ENCODE results near the gene ARRDC5.
A peak's percentile ranks its signal among the peaks of the same experiment; 100 is the strongest.
"Not testable (repeated sequence)": the region's sequence is repeated elsewhere in the genome, so short reads cannot be mapped to it uniquely, and the experiment has no call there.

ARRDC5 gene

DNA sequence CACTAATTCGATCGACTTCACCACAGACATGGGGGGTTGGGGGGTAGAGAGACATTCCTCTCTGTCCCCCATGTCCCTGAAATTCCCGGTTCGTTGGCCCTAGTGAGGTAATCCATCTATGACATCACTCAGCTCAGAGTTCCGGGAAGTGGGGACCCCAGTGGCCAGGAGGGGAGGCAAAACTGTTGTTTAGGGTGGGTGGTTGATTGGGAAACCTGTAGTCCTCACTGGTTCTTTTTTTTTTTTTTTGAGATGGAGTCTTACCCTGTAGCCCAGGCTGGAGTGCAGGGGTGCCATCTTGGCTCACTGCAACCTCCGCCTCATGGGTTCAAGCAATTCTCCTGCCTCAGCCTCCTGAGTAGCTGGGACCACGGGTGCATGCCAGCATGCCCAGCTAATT is at the start of gene ARRDC5:
ARRDC5 (minus strand) TSS at position 101 of the 400 bp plus-strand sequence; CDS start at position 30, 71 bp downstream.
- DNase-seq = no peak

DNA sequence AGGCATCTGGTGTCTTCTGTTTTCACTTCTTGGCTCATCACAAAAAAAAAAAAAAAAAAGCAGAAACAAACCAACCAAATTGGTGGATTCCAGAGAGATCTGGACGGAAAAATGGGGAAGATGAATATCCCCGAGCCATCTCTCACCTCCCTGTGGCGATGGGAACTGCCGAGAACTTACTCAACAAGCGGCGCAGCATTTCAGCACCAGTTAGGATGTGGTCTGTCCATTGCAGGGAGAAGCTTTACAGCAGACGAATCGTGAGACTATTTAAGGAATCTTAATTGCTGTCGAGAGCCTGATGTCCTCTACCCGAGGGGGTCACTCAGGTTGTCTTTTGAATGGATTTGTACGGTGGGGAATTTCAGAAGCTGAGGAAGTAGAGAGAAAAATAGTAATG is 49.0 kb upstream of the ARRDC5 start:
- no peak for DNase-seq

DNA sequence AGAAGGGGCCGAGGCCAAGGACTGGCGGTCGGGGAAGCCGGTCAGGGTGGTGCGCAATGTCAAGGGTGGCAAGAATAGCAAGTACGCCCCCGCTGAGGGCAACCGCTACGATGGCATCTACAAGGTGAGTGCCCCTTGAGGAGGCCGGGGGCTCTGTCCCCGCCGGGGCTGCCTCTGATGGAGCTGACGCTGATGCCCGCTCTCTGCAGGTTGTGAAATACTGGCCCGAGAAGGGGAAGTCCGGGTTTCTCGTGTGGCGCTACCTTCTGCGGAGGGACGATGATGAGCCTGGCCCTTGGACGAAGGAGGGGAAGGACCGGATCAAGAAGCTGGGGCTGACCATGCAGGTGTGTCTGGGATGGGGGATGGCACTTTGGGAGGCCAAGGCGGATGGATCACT is 48.0 kb upstream of the ARRDC5 start:
- not testable (repeated sequence) for DNase-seq

DNA sequence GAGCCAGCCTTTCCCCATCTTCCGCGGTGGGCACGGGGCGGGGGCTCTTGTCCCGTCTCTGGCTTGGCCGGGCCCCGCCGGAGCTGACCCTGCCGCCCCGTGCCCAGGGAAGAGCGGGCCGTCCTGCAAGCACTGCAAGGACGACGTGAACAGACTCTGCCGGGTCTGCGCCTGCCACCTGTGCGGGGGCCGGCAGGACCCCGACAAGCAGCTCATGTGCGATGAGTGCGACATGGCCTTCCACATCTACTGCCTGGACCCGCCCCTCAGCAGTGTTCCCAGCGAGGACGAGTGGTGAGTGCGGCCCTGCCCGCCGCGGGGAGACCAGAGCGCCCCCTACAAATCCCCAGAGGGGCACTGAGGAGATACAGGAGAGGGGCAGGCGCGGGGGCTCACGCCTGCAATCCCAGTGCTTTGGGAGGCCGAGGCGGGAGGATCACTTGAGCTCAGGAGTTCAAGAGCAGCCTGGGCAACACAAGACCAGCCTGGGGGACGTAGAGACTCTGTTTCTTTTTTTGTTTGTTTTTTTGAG is 39.0 kb upstream of the ARRDC5 start:
- not testable (repeated sequence) for DNase-seq

DNA sequence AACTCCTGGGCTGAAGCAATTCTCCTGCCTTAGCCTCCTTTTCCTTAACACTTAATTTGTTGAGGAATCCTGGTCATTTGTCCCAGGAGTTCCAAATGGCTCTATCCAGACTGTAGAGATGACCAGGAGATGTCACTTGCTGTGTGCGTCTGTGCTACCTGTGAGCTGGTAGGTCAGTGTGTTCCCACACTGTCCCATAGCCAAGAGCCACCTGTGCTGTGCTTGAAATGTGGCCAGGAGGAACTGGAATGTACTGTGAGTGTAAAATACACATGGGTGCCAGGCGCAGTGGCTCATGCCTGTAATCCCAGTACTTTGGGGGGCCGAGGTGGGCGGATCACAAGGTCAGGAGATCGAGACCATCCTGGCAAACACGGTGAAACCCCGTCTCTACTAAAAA is 36.8 kb upstream of the ARRDC5 start:
- no peak for DNase-seq

DNA sequence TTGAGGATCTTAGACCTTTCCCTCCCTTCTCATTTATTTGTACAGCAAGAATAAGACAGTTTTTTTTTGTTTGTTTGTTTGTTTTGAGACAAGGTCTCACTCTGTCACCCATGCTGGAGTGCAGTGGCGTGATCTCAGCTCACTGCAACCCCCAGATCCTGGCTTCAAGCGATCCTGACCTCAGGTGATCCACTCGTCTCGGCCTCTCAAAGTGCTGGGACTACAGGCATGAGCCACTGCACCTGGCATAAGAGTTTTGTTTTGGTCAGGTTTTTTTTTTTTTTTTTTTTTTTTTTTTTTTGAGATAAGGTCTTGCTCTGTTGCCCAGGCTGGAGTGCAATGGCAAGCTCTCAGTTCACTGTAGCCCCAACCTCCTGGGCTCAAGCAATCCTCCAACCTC is 35.8 kb upstream of the ARRDC5 start:
- DNase-seq = not testable (repeated sequence)

DNA sequence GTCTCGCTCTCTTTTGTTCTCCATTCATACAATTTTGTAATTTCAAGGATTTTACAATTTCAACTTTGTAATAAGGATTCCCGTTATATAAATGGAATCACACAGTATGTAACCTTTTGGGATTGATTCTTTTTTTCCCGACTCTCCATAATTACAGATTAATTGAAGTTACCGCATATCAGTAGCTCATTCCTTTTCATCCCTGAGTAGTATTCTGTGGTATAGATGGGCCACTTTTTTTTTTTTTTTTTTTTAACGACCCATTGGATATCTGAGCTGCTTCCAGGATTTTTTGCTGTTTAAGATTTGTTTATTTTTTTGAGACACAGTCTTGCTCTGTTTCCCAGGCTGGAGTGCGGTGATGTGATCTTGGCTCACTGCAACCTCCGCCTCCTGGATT is 34.4 kb upstream of the ARRDC5 start:
- no peak for DNase-seq

DNA sequence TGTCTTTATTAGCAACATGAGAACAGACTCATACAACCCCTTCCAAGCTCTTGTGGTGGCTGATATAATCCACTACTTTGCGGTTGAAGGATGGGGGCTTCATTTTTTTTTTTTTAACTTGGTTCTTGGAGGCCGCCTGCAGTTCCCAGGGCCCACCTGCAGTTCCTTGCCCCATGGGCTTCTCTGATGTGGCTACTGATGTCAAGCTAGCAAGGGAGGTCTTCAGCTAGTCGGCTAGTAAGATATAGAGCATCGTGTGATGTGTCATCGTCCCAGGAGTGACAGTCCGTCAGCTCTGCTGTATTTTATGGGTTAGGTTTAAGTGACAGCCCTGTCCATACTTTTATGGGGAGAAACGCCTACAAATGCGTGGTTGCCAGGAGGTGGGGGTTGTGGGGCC is 32.7 kb upstream of the ARRDC5 start:
- no peak for DNase-seq

DNA sequence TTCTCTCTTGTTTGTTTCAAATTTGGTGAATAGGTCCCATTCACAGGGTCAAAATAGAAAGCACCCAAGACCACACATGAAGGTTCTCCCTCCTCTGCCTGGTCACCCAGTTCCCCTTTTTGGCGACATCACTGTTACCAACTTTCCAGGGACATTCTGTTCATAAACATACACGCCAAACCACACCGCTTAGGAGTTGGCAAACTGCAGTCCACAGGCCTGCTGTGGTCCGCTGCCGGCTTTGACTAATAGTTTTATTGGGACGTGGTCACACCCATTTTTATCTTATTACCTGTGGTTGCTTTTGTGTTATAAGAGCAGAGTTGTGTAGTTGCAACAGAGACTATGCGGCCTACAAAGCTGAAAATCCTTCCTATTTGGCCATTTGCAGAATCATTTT is 30.8 kb upstream of the ARRDC5 start:
- no peak for DNase-seq

DNA sequence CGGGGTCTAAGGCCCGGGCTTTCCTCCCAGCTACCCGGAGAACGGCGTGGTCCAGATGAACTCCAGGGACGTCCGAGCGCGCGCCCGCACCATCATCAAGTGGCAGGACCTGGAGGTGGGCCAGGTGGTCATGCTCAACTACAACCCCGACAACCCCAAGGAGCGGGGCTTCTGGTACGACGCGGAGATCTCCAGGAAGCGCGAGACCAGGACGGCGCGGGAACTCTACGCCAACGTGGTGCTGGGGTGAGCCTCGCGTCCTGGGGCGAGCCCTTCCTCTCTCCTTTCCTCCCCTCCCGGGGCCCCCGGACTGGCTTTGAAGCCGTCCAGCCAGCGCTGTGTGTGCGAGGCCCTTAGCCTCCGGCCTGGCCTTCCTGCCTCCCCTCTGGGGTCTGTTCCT is 30.0 kb upstream of the ARRDC5 start:
- DNase-seq = no peak

DNA sequence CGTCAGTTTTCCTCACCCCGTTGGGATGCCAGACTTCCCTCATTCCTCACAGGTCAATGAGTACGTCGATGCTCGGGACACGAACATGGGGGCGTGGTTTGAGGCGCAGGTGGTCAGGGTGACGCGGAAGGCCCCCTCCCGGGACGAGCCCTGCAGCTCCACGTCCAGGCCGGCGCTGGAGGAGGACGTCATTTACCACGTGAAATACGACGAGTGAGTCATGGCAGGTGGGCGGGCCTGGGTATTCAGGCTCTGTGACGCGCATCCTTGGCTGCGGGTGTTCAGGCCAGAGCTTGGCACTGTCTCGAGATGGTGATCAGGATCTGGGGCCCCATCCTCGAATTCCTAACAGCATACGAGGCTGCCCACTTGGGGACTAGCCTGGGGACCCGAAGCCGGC is 28.0 kb upstream of the ARRDC5 start:
- peak; percentile 14 for DNase-seq

DNA sequence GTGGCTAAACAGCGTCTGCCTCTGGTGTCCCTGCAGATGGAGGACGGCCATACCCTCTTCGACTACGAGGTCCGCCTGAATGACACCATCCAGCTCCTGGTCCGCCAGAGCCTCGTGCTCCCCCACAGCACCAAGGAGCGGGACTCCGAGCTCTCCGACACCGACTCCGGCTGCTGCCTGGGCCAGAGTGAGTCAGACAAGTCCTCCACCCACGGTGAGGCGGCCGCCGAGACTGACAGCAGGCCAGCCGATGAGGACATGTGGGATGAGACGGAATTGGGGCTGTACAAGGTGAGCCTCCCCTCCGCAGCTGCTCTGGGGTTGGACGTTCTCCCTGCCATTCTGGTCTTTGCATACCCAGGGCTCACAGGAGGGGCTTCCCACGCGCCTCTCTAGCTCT is 26.5 kb upstream of the ARRDC5 start:
- no peak for DNase-seq

DNA sequence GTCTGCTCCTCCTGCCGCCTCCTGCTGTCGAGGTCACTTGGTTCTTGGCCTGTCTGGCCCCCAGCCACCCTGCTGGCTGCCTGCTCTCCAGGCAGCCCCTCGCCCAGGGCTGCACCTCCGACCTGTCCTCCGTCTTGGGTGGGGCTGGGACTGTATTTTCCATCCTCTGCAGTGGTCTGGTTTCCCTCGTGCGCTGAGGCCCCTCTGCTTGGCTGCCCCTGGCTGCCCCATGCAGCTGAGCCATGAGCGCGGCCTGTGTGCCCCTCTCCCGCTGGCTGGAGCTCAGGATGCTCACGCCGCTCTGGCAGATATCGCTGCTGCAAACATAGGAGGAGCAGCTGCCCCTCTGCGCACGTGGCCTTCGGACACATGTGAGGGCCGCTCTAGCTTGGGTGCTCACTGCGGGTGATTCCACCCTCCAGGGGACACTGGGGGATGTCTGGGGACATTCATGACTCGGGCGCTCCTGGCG is 20.6 kb upstream of the ARRDC5 start:
- no peak for DNase-seq

DNA sequence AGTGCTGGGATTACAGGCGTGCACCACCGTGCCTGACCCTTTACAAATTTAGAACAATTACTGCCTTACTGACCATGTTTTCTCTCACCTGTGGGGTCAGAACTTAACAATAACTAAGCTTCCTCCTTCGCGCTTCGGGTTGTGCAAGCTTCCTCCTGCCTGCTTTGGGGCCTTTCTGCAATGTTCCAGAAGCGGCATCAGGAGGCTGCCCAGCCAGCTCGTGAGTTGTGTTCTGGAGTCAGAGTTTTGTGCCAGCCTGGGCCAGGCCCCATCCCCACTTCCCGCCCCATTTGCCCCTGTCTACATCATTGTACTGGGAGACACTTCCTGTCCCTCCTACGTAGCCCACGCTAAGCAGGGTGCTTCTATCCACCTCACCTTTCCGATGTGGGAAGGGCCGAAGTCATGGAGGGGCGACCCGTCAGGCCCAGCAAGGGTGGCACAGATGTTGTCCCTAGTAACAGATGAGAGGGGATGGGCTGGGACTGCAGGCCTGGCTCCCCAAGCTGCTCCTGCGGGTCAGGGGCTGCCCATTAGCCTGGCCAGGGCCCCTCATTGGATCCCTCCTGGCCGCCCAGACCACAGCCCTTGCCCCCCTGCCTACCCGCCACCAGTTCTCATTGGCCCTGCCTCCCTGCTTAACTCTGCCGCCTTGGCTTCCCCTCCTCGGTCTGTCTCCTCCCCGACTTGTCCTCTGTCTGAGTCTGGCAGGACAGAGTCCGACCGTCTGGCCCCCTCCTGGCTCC is 20.0 kb upstream of the ARRDC5 start:
- DNase-seq = no peak

DNA sequence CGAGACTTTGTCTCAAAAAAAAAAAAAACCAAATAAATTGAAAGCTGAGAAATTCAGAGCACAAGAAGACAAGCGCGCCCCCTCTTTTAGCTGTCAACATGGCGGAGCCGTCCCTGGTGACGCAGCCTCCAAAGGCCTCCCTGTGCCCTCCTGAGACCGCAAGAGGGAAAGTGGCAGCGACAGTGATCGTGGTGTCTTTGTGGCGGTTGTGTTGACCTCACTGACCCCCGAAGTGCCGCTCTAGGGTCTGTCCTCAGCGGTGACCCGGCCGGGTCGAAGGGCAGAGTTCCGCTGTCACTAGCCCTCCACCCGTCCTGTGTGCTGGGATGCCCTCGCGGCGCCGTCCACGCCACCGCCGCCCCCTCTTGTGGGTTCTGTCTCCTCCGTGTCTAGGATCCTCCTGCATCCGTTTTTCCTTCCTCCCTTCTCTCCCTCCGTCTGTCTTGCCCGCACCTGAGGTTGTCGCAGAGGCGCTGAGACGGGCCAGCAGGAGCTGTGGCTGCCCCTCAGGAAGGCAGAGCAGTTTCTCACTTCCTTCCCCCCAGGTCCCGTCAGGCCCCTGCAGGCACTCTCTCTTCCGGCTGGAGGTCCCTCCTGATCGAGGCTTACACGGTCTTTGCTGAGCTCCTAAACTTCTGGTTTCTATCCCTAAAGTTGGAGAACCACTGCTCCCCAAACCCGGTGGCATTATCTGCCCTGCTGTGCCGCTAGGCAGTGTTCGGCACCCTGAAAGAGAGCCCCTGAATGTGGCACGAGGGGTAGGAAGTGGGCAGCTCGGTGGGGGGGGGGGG is 13.8 kb upstream of the ARRDC5 start:
- DNase-seq = peak; percentile 29

DNA sequence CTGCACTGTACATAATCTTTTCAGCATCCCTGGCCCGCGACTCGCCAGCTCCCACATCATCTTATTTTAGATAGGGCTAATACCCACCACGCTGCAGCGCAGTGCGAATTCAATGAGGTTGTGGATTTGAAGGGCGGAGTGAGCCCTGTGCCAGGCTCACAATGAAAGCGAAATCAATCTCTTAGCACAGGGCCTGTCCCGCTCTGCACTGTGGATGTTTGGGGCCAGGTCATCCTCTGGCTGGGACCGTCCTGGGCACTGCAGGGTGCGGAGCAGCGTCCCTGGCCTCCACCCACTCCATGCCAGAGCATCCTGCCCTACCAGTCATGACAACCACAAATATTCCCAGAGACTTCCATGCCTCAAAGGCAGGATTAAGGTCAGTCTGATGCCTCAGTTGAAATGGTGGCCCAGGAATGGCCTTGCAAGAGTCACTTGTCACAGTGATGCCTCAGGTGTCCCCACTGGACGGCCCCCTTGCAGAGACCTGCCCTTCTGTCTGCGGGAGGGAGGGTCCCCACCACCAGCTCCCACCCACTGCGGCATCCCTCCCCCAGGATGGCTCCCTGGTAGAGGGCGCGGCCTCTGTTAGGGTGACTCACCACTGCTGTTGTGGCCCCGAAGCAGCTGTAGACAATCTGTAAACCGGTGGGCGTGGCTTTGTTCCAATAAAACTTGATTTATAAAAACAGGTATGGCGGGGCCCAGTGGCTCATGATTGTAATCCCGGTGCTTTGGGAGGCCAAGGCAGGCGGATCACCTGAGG is 12.2 kb upstream of the ARRDC5 start:
- peak; percentile 76 for DNase-seq

DNA sequence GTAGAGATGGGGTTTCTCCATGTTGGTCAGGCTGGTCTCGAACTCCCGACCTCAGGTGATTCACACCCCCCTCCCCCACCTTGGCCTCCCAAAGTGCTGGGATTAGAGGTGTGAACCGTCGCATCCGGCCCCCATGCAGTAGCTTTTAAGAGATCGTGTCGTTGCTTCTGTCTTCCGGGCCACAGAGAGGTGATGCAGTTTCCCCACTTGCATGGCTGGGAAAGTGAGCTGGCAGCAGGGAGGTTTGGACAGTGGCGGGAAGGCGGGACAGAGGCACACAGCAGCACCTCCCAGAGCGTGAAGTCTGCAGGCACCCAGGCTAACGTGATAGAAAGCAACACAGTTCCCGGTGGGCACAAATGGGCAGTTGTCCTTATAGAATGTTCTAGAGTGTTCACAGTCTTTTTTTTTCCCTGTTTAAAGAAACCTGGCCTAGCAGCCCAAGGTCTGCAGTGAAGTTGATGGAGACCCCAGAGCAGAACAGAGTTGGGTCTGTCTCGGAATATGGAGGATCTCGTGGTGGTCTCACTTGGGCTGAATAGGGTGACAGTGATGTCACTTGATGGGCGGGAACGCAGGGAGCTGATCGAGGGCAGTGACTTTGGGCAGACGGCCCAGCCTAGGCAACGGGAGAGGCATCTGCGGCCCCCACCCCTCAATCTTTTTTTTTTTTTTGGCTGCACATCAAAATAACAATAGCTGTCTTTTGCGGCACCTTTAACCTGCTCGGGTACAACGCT is 11.5 kb upstream of the ARRDC5 start:
- DNase-seq = peak; percentile 36

DNA sequence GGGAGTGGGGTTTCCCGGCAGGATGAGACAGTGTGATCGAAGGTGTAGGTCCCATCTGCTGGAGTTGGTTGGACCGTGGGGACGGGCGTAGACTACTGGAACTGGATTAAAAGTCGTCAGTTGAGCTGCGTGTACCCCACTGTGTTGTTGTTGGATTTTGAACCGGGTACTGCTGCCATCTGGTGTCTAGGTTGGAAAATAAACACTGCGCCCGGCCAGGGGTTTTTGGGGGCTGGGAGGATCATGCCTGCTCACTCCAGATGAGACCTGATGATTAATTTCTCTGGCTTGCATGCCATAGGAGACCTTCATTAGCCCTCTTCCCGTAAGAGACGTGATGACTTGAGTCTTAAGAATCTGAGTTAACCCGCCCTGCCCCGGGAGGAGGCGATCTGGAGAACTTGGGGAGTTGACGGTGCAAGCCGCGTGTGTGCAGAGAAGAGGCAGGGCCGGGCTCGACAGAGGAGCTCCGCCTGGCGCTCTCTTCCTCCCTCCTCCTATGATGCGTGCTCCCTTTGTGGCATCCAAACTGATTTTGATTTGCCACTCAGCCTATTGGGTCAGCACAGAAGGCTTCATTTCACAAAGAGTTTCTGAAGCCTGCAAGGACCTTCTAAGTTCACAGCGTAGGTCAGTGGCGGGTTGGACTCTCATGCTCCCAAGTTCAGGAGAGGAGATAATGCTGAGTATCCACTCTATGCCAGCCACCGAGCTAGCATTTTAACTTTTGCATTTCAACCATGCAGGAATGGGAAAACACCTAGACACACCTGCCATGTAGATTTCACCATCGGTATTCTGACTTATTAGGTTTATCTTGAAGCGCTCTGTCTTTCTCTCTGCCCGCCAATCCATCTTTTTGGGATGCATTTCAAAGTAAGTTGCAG is 9.3 kb upstream of the ARRDC5 start:
- DNase-seq = peak; percentile 77

DNA sequence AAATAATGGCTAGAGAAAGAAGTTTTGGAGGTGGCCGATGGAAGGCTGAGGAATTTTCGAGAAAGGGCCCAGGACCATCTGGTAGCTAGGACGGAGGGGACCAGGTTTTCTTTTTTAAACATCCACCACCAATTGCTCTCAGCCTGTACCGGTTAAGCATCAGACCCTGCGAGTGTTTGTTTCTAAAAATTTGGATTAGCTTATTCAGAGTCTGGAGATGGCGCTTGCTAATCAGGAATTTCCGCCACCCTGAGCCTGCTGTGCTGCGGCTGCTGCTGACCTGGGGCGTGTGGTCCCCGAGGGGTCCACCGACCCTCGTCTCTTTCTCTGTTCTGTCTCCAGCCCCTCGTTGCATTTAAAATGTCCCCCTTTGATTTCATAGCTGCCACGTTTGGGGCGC is 8.6 kb upstream of the ARRDC5 start:
- no peak for DNase-seq

DNA sequence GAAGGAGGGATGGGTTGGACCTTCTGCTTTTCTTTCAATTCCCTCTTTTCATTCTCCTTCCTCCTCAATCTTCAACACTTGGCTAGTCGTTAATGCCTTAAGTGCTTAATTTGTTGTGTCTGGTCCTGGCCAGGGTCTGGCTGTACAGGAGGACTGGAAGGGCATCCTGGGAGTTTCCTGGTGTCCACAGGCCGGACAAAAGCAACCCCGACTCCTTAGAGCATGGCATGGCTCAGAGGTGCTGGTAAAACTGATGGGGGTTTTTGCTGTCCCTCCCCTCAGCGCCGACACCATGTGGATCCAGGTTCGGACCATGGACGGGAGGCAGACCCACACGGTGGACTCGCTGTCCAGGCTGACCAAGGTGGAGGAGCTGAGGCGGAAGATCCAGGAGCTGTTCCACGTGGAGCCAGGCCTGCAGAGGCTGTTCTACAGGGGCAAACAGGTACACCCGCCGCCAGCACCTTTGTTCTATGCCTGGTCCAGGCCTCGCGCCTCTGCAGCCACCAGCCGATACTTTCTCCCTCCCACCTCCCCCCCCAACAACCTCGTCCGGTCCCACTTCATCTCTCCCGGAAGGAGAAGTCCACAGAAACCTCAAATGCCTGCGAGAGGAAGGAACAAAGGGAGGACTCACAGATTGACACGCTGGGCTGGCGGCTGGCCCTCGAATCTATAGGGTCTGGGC is 8.0 kb upstream of the ARRDC5 start:
- DNase-seq = peak; percentile 25

Data from activated naive CD4-positive, alpha-beta T cell treated with Interleukin-2 at 50 U/mL for 16 hours (primary cell).